SU-DHL-6 (cell line): ENCODE data around the gene ANKRD13D.
"Not testable (repeated sequence)": the region's sequence is repeated elsewhere in the genome, so short reads cannot be mapped to it uniquely, and the experiment has no call there.

Source experiments
- H2AFZ ChIP-seq: fragments of 200-600 bp; sonication (generic); 2 replicates; pipeline ENCODE4 v1.6.1; 2014; ENCODE audit warnings: low read depth, mild to moderate bottlenecking, moderate library complexity, mixed read lengths, antibody characterized with exemption, low read length; ENCODE audit not compliant: severe bottlenecking
- H3F3A ChIP-seq: fragments of 200-600 bp; shearing (Covaris generic); 2 replicates; pipeline ENCODE4 v1.6.0; 2016; ENCODE audit warnings: antibody characterized with exemption, mild to moderate bottlenecking; ENCODE audit not compliant: insufficient read depth
- H3K27ac ChIP-seq: fragments of 200-600 bp; sonication (generic); 2 replicates; pipeline ENCODE4 v1.5.1; 2016; ENCODE audit warnings: low read depth, mild to moderate bottlenecking, low read length, moderate library complexity, mixed read lengths
- H3K27me3 ChIP-seq: fragments of 200-600 bp; sonication (generic), shearing (Covaris generic); 2 replicates; pipeline ENCODE4 v1.6.0; 2014; ENCODE audit warnings: mild to moderate bottlenecking, low read length
- H3K36me3 ChIP-seq: fragments of 200-600 bp; sonication (generic); 2 replicates; pipeline ENCODE4 v1.6.1; 2014; ENCODE audit warnings: mild to moderate bottlenecking, low read length, mixed read lengths
- H3K4me2 ChIP-seq: fragments of 300-600, 200-600 bp; shearing (Covaris generic), sonication (generic); 2 replicates; pipeline ENCODE4 v1.6.0; 2014; ENCODE audit warnings: low read length, low read depth, mild to moderate bottlenecking; ENCODE audit not compliant: poor library complexity, severe bottlenecking
- H3K4me3 ChIP-seq: fragments of 200-600 bp; sonication (generic); 2 replicates; pipeline ENCODE4 v1.5.1; 2014; ENCODE audit warnings: antibody characterized with exemption, low read length, mild to moderate bottlenecking, mixed read lengths; ENCODE audit not compliant: insufficient read depth, poor library complexity, severe bottlenecking
- H3K79me2 ChIP-seq: fragments of 200-600 bp; sonication (generic); 2 replicates; pipeline ENCODE4 v1.6.1; 2014; ENCODE audit warnings: mild to moderate bottlenecking, low read length, moderate library complexity; ENCODE audit not compliant: insufficient read depth
- H3K9ac ChIP-seq: fragments of 200-600 bp; sonication (generic); 2 replicates; pipeline ENCODE4 v1.7.0; 2014; ENCODE audit warnings: mild to moderate bottlenecking, low read length
- H3K9me2 ChIP-seq: fragments of 200-600 bp; sonication (generic); replicated peaks from 2 replicates; pipeline ENCODE4 v1.6.1; 2014; ENCODE audit warnings: low read length; ENCODE audit not compliant: insufficient read depth
- H3K9me3 ChIP-seq: fragments of 200-600 bp; sonication (generic); 2 replicates; pipeline ENCODE4 v1.6.1; 2014; ENCODE audit warnings: low read length, mixed read lengths; ENCODE audit not compliant: insufficient read depth
- H4K20me1 ChIP-seq: fragments of 200-600 bp; sonication (generic); 2 replicates; pipeline ENCODE4 v1.6.1; 2014; ENCODE audit warnings: low read depth, mild to moderate bottlenecking, antibody characterized with exemption, low read length, moderate library complexity, mixed read lengths
- CTCF ChIP-seq: fragments of 200-600 bp; sonication (generic); IDR thresholded peaks from one replicate; pipeline ENCODE4 v1.5.1; 2017; ENCODE audit warnings: antibody characterized with exemption, mild to moderate bottlenecking, low read length, moderate library complexity; ENCODE audit not compliant: insufficient read depth, poor library complexity, severe bottlenecking
- EZH2phosphoT487 ChIP-seq: fragments of 200-600 bp; sonication (generic), shearing (Covaris generic); conservative IDR thresholded peaks from 2 replicates; pipeline ENCODE4 v1.6.1; 2018; ENCODE audit warnings: mild to moderate bottlenecking, antibody characterized with exemption, low read length, moderate library complexity, mixed read lengths

Gene ANKRD13D

GRCh38 chr11:67317205-67317887, 28.2 kb downstream of the ANKRD13D start:
- peak overlapping the region; percentile 86 for H3K27ac ChIP-seq
- H3K9me3 ChIP-seq, result no peaks in the 10 kb centered on the region
- peak overlapping the region; percentile 79 for H3K9ac ChIP-seq
- no peaks in the 10 kb centered on the region for H3K36me3 ChIP-seq
- peak overlapping the region; percentile 88 for H2AFZ ChIP-seq
- H3F3A ChIP-seq, result peaks cover 5% of the 10 kb centered on the region; the same call in 1 of the 2 replicates
- TF ChIP-seq EZH2phosphoT487 (no peak), CTCF (peak; percentile 79)
- H3K9me2 ChIP-seq, result no peaks in the 10 kb centered on the region
- H3K27me3 ChIP-seq, result no peaks in the 10 kb centered on the region
- no peaks in the 10 kb centered on the region for H3K79me2 ChIP-seq
- H3K4me3 ChIP-seq, result peak overlapping the region; percentile 75
- H3K4me2 ChIP-seq, result peak overlapping the region; percentile 84
- H4K20me1 ChIP-seq, result no peaks in the 10 kb centered on the region

GRCh38 chr11:67317888-67318555, 28.9 kb downstream of the ANKRD13D start:
- peak overlapping the region; percentile 70 for H2AFZ ChIP-seq
- H3K36me3 ChIP-seq, result no peaks in the 10 kb centered on the region
- H3K4me2 ChIP-seq, result peak overlapping the region; percentile 84
- H3K4me3 ChIP-seq, result peak overlapping the region; percentile 75
- H3K27me3 ChIP-seq, result no peaks in the 10 kb centered on the region
- no peak for TF ChIP-seq CTCF
- TF ChIP-seq EZH2phosphoT487, result no peak
- H4K20me1 ChIP-seq, result no peaks in the 10 kb centered on the region
- peaks cover 5% of the 10 kb centered on the region; the same call in 1 of the 2 replicates for H3F3A ChIP-seq
- H3K9me2 ChIP-seq, result no peaks in the 10 kb centered on the region
- H3K9me3 ChIP-seq, result no peaks in the 10 kb centered on the region
- no peak overlapping the region for H3K27ac ChIP-seq
- peak overlapping the region; percentile 79 for H3K9ac ChIP-seq
- no peaks in the 10 kb centered on the region for H3K79me2 ChIP-seq

GRCh38 chr11:67318876-67319275, 29.8 kb downstream of the ANKRD13D start:
- not testable (repeated sequence) for H3K9ac ChIP-seq, H3F3A ChIP-seq, H3K9me2 ChIP-seq, H3K4me3 ChIP-seq, H2AFZ ChIP-seq, H3K27ac ChIP-seq, H3K36me3 ChIP-seq, H4K20me1 ChIP-seq, H3K79me2 ChIP-seq, H3K27me3 ChIP-seq, H3K9me3 ChIP-seq
- H3K4me2 ChIP-seq, result peak overlapping the region; percentile 84

- Histone ChIP-seq H3K27me3 (no peaks in the 10 kb centered on the region), H3K4me3 (no peak overlapping the region), H3K79me2 (no peaks in the 10 kb centered on the region), H3K4me2 (no peak overlapping the region), H3K9ac (no peak overlapping the region), H3F3A (peaks cover 4% of the 10 kb centered on the region; the same call in 1 of the 2 replicates), H4K20me1 (no peaks in the 10 kb centered on the region), H2AFZ (no peak overlapping the region), H3K9me3 (no peaks in the 10 kb centered on the region), H3K27ac (no peak overlapping the region), H3K36me3 (no peaks in the 10 kb centered on the region), H3K9me2 (no peaks in the 10 kb centered on the region)
- no peak for TF ChIP-seq CTCF
- no peak for TF ChIP-seq EZH2phosphoT487
Measured at GRCh38 chr11:67320011-67320410, 30.9 kb downstream of the ANKRD13D start.
